PC-9 (cell line): ENCODE results near the gene NOP53.

Source experiments
- EZH2 ChIP-seq: fragments of 200-600 bp; sonication (generic); IDR thresholded peaks from 2 replicates; pipeline ENCODE4 v1.8.0; 2017; ENCODE audit warnings: antibody characterized with exemption, low read depth
- TF ChIP-seq, protein P1 (sequence below): fragments of 200-600 bp; sonication (generic); conservative IDR thresholded peaks from 2 replicates; pipeline ENCODE4 v1.6.1; 2017; ENCODE audit warnings: mixed run types, antibody characterized with exemption, mild to moderate bottlenecking, moderate library complexity

DNA sequence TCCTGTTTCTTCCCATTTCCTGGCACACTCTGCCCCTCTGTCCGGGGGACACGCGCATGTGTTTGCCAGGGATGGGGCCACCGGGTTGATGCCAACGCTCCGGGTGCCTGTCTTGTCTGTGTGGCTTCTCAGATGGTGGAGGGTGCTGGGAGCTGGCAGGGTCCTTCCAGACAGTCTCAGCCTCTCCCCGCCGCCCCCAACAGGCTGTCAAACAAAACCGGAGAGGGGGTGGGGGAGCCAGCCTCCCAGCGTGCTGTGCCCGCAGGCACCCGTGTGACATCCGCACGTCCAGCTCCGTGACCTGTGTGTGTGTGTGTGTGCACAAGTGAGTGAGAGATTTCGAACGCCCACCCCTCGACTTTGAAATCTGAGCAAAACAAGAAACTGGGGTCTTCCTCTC is 42.7 kb upstream of the NOP53 start:
- TF ChIP-seq EZH2 = no peak
- TF ChIP-seq, protein P1, sequence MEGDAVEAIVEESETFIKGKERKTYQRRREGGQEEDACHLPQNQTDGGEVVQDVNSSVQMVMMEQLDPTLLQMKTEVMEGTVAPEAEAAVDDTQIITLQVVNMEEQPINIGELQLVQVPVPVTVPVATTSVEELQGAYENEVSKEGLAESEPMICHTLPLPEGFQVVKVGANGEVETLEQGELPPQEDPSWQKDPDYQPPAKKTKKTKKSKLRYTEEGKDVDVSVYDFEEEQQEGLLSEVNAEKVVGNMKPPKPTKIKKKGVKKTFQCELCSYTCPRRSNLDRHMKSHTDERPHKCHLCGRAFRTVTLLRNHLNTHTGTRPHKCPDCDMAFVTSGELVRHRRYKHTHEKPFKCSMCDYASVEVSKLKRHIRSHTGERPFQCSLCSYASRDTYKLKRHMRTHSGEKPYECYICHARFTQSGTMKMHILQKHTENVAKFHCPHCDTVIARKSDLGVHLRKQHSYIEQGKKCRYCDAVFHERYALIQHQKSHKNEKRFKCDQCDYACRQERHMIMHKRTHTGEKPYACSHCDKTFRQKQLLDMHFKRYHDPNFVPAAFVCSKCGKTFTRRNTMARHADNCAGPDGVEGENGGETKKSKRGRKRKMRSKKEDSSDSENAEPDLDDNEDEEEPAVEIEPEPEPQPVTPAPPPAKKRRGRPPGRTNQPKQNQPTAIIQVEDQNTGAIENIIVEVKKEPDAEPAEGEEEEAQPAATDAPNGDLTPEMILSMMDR = no peak
